IMR-90 (cell line): ENCODE results near the gene TMPRSS13. TPM values are rescaled to one million over a fixed set of nuclear protein-coding genes. Genes with fewer than 3 reads are reported as not detected.

Experiments
- ATAC-seq: fragments of 200-7000 bp; cut with Tn5 transposase; 2 replicates; pipeline ENCODE4 v1.9.1; 2020; ENCODE audit warnings: low read depth, mild to moderate bottlenecking, moderate library complexity
- BruUV-seq: library from RNA; stranded (reverse); fragments of 400-500 nt; replicated peaks from 2 replicates; lab custom pipeline; 2021; lab: Mats Ljungman, UMichigan
- CTCF ChIA-PET: fragments of 300-600 bp; formaldehyde crosslinking; extraction: SDS; loops from one replicate; lab custom pipeline; 2021; ENCODE audit warnings: antibody characterized with exemption; lab: Yijun Ruan, JAX
- POLR2A ChIA-PET: fragments of 300-600 bp; sonication (Branson Sonifier 250); formaldehyde crosslinking; loops from one replicate; lab custom pipeline; 2022; ENCODE audit warnings: antibody characterized with exemption; ENCODE audit not compliant: unreplicated experiment; lab: Charles Lee
- DNase-seq: peaks from one replicate; pipeline ENCODE4 v3.0.0; 2013
- H2AFZ ChIP-seq: replicated peaks from 2 replicates; pipeline ENCODE3; 2013; ENCODE audit warnings: low read length, mild to moderate bottlenecking; ENCODE audit not compliant: poor library complexity
- H2AK5ac ChIP-seq: 2 replicates; pipeline ENCODE4 v1.6.1; 2013; ENCODE audit warnings: low read depth, low read length, inconsistent platforms
- H2AK9ac ChIP-seq: replicated peaks from 2 replicates; pipeline ENCODE3; 2013; ENCODE audit warnings: mild to moderate bottlenecking, low read depth, low read length, moderate library complexity; ENCODE audit not compliant: poor library complexity
- H2BK120ac ChIP-seq: 2 replicates; pipeline ENCODE4 v1.6.1; 2013; ENCODE audit warnings: low read depth, low read length, inconsistent platforms
- H2BK15ac ChIP-seq: 3 replicates; pipeline ENCODE4 v1.6.1; 2013; ENCODE audit warnings: low read depth, low read length, inconsistent platforms
- H2BK20ac ChIP-seq: 2 replicates; pipeline ENCODE4 v1.6.1; 2013; ENCODE audit warnings: low read depth, mild to moderate bottlenecking, inconsistent platforms, low read length, moderate library complexity
- H2BK5ac ChIP-seq: 2 replicates; pipeline ENCODE4 v1.6.1; 2013; ENCODE audit warnings: mild to moderate bottlenecking, low read depth, low read length, inconsistent platforms; ENCODE audit not compliant: poor library complexity, severe bottlenecking
- H3K14ac ChIP-seq: replicated peaks from 2 replicates; pipeline ENCODE4 v1.6.1; 2013; ENCODE audit warnings: low read depth, low read length, inconsistent platforms
- H3K18ac ChIP-seq: 2 replicates; pipeline ENCODE4 v1.6.1; 2013; ENCODE audit warnings: low read depth, low read length, control low read depth
- H3K23ac ChIP-seq: 2 replicates; pipeline ENCODE4 v1.6.1; 2013; ENCODE audit warnings: low read depth, low read length, inconsistent platforms
- H3K27ac ChIP-seq: 2 replicates; pipeline ENCODE4 v1.5.1; 2013; ENCODE audit warnings: mild to moderate bottlenecking, control low read depth, low read length; ENCODE audit not compliant: insufficient read depth
- H3K27me3 ChIP-seq: 2 replicates; pipeline ENCODE4 v1.6.1; 2013; ENCODE audit warnings: low read length; ENCODE audit not compliant: control insufficient read depth, insufficient read depth
- H3K36me3 ChIP-seq: 2 replicates; pipeline ENCODE4 v1.6.1; 2013; ENCODE audit warnings: low read length, mixed read lengths; ENCODE audit not compliant: control insufficient read depth, insufficient read depth
- H3K4ac ChIP-seq: 2 replicates; pipeline ENCODE4 v1.6.1; 2013; ENCODE audit warnings: low read depth, low read length, inconsistent platforms
- H3K4me1 ChIP-seq: 2 replicates; pipeline ENCODE4 v1.6.1; 2013; ENCODE audit warnings: low read length, mixed read lengths; ENCODE audit not compliant: control insufficient read depth, insufficient read depth
- H3K4me2 ChIP-seq: 2 replicates; pipeline ENCODE4 v1.6.1; 2013; ENCODE audit warnings: low read depth, mild to moderate bottlenecking, control low read depth, low read length, moderate library complexity
- H3K4me3 ChIP-seq: 2 replicates; pipeline ENCODE4 v1.5.1; 2013; ENCODE audit warnings: low read depth, mild to moderate bottlenecking, control low read depth, low read length, moderate library complexity; ENCODE audit not compliant: insufficient read depth
- H3K56ac ChIP-seq: 2 replicates; pipeline ENCODE4 v1.6.1; 2013; ENCODE audit warnings: low read length, inconsistent platforms; ENCODE audit not compliant: insufficient read depth; ENCODE audit errors: extremely low read depth
- H3K79me1 ChIP-seq, 2 experiments: 2 replicates each; pipeline ENCODE4 v1.6.1; 2013; ENCODE audit warnings: low read length in 2 of 2, inconsistent platforms in 1 of 2, low read depth in 1 of 2
- H3K9ac ChIP-seq: 2 replicates; pipeline ENCODE4 v1.6.1; 2013; ENCODE audit warnings: low read depth, low read length, control low read depth
- H3K9me1 ChIP-seq: 2 replicates; pipeline ENCODE4 v1.6.1; 2013; ENCODE audit warnings: low read length, inconsistent platforms; ENCODE audit not compliant: insufficient read depth
- H3K9me3 ChIP-seq: 2 replicates; pipeline ENCODE4 v1.6.1; 2013; ENCODE audit warnings: low read length; ENCODE audit not compliant: control insufficient read depth, insufficient read depth
- H4K20me1 ChIP-seq: 2 replicates; pipeline ENCODE4 v1.6.1; 2013; ENCODE audit warnings: low read length, inconsistent platforms; ENCODE audit not compliant: insufficient read depth
- H4K5ac ChIP-seq: 2 replicates; pipeline ENCODE4 v1.6.1; 2013; ENCODE audit warnings: mild to moderate bottlenecking, low read depth, low read length, control low read depth
- H4K8ac ChIP-seq, 2 experiments: 2 replicates each; pipeline ENCODE4 v1.6.1; 2013; ENCODE audit warnings: low read depth in 2 of 2, low read length in 2 of 2, control low read depth in 1 of 2, inconsistent platforms in 1 of 2
- H4K91ac ChIP-seq: 2 replicates; pipeline ENCODE4 v1.6.1; 2013; ENCODE audit warnings: low read depth, low read length, inconsistent platforms; ENCODE audit not compliant: insufficient read depth
- BHLHE40 ChIP-seq: fragments of 150-350 bp; IDR thresholded peaks from 2 replicates; pipeline ENCODE4 v1.6.1; 2016; ENCODE audit warnings: mild to moderate bottlenecking, low read depth, low read length
- CEBPB ChIP-seq: IDR thresholded peaks from 2 replicates; pipeline ENCODE4 v1.6.1; 2012; ENCODE audit warnings: low read depth, low read length, improper control_type of control experiment
- CHD1 ChIP-seq: IDR thresholded peaks from 2 replicates; pipeline ENCODE4 v1.6.1; 2012; ENCODE audit warnings: low read depth, low read length, improper control_type of control experiment
- FOS ChIP-seq: fragments of 150-350 bp; IDR thresholded peaks from 2 replicates; pipeline ENCODE4 v1.6.1; 2016; ENCODE audit warnings: low read depth, low read length
- MAFK ChIP-seq: IDR thresholded peaks from 2 replicates; pipeline ENCODE4 v1.6.1; 2012; ENCODE audit warnings: low read depth, low read length, improper control_type of control experiment
- MAZ ChIP-seq: IDR thresholded peaks from 2 replicates; pipeline ENCODE4 v1.6.1; 2012; ENCODE audit warnings: low read depth, mild to moderate bottlenecking, low read length, improper control_type of control experiment, moderate library complexity, borderline replicate concordance
- MXI1 ChIP-seq: IDR thresholded peaks from 2 replicates; pipeline ENCODE4 v1.6.1; 2012; ENCODE audit warnings: low read depth, mild to moderate bottlenecking, low read length, moderate library complexity, borderline replicate concordance
- RAD21 ChIP-seq: IDR thresholded peaks from 2 replicates; pipeline ENCODE4 v1.6.1; 2012; ENCODE audit warnings: low read length, improper control_type of control experiment
- RCOR1 ChIP-seq: IDR thresholded peaks from 2 replicates; pipeline ENCODE4 v1.6.1; 2012; ENCODE audit warnings: mild to moderate bottlenecking, low read length, improper control_type of control experiment; ENCODE audit not compliant: insufficient replicate concordance
- RFX5 ChIP-seq: IDR thresholded peaks from 2 replicates; pipeline ENCODE4 v1.8.0; 2012; ENCODE audit warnings: low read depth, mild to moderate bottlenecking, low read length, moderate library complexity
- SMC3 ChIP-seq: fragments of 150-350 bp; IDR thresholded peaks from 2 replicates; pipeline ENCODE4 v1.6.1; 2016; ENCODE audit warnings: low read depth, mild to moderate bottlenecking, antibody characterized with exemption, low read length, moderate library complexity
- WGBS, 2 experiments: methylation state at CpG; one replicate each; pipeline versions ENCODE4 v1.1.5 to v1.1.7; 2013; ENCODE audit warnings: missing lambda C conversion rate in 2 of 2; ENCODE audit not compliant: insufficient read length in 1 of 2; ENCODE audit errors: extremely low coverage in 2 of 2; 5-methylcytosine and 5-hydroxymethylcytosine counted together
- dilution Hi-C: fragments of 300-500 bp; cut with HindIII; formaldehyde crosslinking; loops from one replicate; pipeline ENCODE4 v1.14.3; 2018; ENCODE audit warnings: low sequenced_read_pairs; ENCODE audit not compliant: unreplicated experiment
- in situ Hi-C: fragments of 300-500 bp; cut with MboI; formaldehyde crosslinking; loops from 3 replicates; pipeline ENCODE4 v1.14.3; 2019; ENCODE audit warnings: low sequenced_read_pairs, inconsistent platforms, mixed read lengths
- intact Hi-C: fragments of 100-400 bp; cut with micrococcal nuclease; formaldehyde crosslinking; loops from 2 replicates; pipeline ENCODE4 v1.10.0; 2022
- polyA plus RNA-seq, 3 experiments: library from polyadenylated mRNA; depleted of rRNA; stranded (reverse); fragments of >200 nt; gene quantifications; 2 replicates each; pipeline ENCODE4 v1.2.3, GENCODE V29; 2012; ENCODE audit warnings: low replicate concordance in 1 of 3
- total RNA-seq: library from RNA; depleted of rRNA; stranded (reverse); fragments of >200 nt; gene quantifications from 2 replicates; pipeline ENCODE4 v1.2.3, GENCODE V29; 2012
- TF ChIP-seq, protein P1 (sequence below): fragments of 150-350 bp; IDR thresholded peaks from 2 replicates; pipeline ENCODE4 v1.6.1; 2017; ENCODE audit warnings: mild to moderate bottlenecking, antibody characterized with exemption, low read length, low read depth

The TMPRSS13 gene
- total and polyA plus RNA-seq, 2 of the 4 experiments (the other 2 are of a cell fraction) = not detected

DNA sequence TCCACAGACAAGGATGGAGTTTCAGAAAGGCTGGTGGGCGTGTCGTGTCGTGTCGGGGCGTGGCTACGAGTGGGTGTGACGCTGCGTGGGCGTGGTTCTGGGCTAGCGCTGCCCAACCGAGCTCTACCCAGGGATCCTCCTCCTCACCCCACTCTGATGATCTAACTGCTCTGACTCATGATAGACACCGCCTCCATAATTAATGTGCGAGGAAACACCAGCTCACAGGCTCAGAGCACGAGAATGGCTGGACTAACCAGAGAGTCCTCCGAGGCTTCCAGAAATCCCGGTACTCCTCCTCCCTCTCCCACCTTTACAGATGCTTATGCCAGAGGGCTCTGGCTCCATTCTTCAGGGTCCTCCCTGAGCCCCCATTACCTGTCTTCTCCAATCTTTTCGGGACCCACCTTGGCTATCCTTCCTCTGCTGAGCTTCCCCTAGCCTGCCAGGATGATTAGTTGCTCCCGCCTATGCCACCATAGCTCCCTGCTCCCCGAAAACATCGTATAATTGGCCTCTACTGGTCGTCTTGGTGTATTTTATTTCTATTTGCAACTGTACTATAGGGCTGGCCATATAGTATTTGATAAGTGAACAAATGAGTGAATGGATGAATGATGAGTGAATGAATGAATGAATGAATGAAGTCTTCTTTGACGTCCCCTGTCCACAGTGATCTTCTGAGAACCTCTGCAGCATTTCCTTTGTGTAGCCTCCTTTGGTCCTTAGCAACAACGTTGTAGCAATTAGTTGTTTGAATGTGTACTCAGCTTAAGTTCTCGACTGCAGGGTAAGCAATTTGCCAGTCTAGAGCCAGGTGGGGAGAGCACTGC lies 21.7 kb downstream of the TMPRSS13 start:
- WGBS, 2 experiments = 75% methylated on average over 4 of the region's 24 CpGs; no CpG with 5 or more reads in 1 of the 2 experiments
- Histone ChIP-seq H2BK120ac (no peak overlapping the region), H3K9me1 (no peaks in the 10 kb centered on the region), H2BK20ac (no peak overlapping the region), H4K8ac (no peak overlapping the region), H3K79me1 (no peaks in the 10 kb centered on the region), H3K9me3 (no peaks in the 10 kb centered on the region), H3K23ac (no peak overlapping the region), H3K4ac (no peak overlapping the region), H3K4me3 (no peak overlapping the region), H3K4me2 (no peak overlapping the region), H4K91ac (no peak overlapping the region), H2AFZ (peak overlapping the region; percentile 28), H2BK5ac (no peak overlapping the region), H3K56ac (no peak overlapping the region), H2AK5ac (no peak overlapping the region), H3K27me3 (peaks cover 3% of the 10 kb centered on the region), H3K18ac (no peak overlapping the region), H4K5ac (no peak overlapping the region), H3K4me1 (no peaks in the 10 kb centered on the region), H3K36me3 (no peaks in the 10 kb centered on the region), H3K14ac (no peak overlapping the region), H3K9ac (no peak overlapping the region), H3K27ac (no peak overlapping the region), H4K20me1 (no peaks in the 10 kb centered on the region), H2AK9ac (no peak overlapping the region), H2BK15ac (no peak overlapping the region)
- CTCF ChIA-PET = no interaction called here
- dilution Hi-C loops = no loop called here
- TF ChIP-seq RFX5 (no peak), FOS (no peak), RAD21 (no peak), SMC3 (no peak), MAFK (no peak), MAZ (no peak), BHLHE40 (no peak), CHD1 (no peak), RCOR1 (no peak), MXI1 (no peak), CEBPB (no peak)
- TF ChIP-seq, protein P1, sequence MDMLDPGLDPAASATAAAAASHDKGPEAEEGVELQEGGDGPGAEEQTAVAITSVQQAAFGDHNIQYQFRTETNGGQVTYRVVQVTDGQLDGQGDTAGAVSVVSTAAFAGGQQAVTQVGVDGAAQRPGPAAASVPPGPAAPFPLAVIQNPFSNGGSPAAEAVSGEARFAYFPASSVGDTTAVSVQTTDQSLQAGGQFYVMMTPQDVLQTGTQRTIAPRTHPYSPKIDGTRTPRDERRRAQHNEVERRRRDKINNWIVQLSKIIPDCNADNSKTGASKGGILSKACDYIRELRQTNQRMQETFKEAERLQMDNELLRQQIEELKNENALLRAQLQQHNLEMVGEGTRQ = no peak
- intact Hi-C loops = no loop called here
- DNase-seq = peak; percentile 81
- in situ Hi-C loops = no loop called here
- POLR2A ChIA-PET = no interaction called here
- ATAC-seq = peak; percentile 93
- BruUV-seq = no TSS peak
